NCI-H1436 (cell line): ENCODE data around the gene RAI14.
"Not testable (repeated sequence)": the region's sequence is repeated elsewhere in the genome, so short reads cannot be mapped to it uniquely, and the experiment has no call there.

Source experiments
- DNase-seq: peaks from one replicate; lab custom pipeline; 2025; lab: John Stamatoyannopoulos, UW

Gene RAI14

GRCh38 chr5:34820593-34820992 lies 164.5 kb downstream of the RAI14 start:
- DNase-seq, result no peak

GRCh38 chr5:34822956-34823715 lies 167.0 kb downstream of the RAI14 start:
- no peak for DNase-seq

GRCh38 chr5:34826347-34826746 lies 170.2 kb downstream of the RAI14 start:
- DNase-seq, result no peak

- no peak for DNase-seq
Measured at GRCh38 chr5:34827588-34828506, 171.7 kb downstream of the RAI14 start.

- DNase-seq, result not testable (repeated sequence)
Measured at GRCh38 chr5:34830827-34831226, 174.7 kb downstream of the RAI14 start.

- no peak for DNase-seq
Measured at GRCh38 chr5:34831303-34831702, 175.2 kb downstream of the RAI14 start.

- DNase-seq, result no peak
Measured at GRCh38 chr5:34832568-34832967, 176.4 kb downstream of the RAI14 start.

GRCh38 chr5:34833090-34833489 lies 177.0 kb downstream of the RAI14 start:
- no peak for DNase-seq

GRCh38 chr5:34833976-34834793 lies 178.1 kb downstream of the RAI14 start:
- DNase-seq, result no peak

- DNase-seq, result no peak
Measured at GRCh38 chr5:34834794-34835089, 178.6 kb downstream of the RAI14 start.

- DNase-seq, result no peak
Measured at GRCh38 chr5:34835664-34836063, 179.5 kb downstream of the RAI14 start.

GRCh38 chr5:34838785-34839714 lies 182.9 kb downstream of the RAI14 start, which contains the start of gene TTC23L:
TTC23L (plus strand) TSS chr5:34839164; CDS start chr5:34840672, 1,508 bp downstream.
- DNase-seq, result peak; percentile 95

GRCh38 chr5:34841816-34842215 lies 185.7 kb downstream of the RAI14 start:
- no peak for DNase-seq

- DNase-seq, result no peak
Measured at GRCh38 chr5:34842554-34842953, 186.4 kb downstream of the RAI14 start.

GRCh38 chr5:34843497-34843896 lies 187.4 kb downstream of the RAI14 start:
- DNase-seq, result no peak

GRCh38 chr5:34844106-34844505 lies 188.0 kb downstream of the RAI14 start:
- no peak for DNase-seq

- no peak for DNase-seq
Measured at GRCh38 chr5:34844999-34845398, 188.9 kb downstream of the RAI14 start.

GRCh38 chr5:34847056-34847455 lies 190.9 kb downstream of the RAI14 start:
- DNase-seq, result no peak

GRCh38 chr5:34847552-34847951 lies 191.4 kb downstream of the RAI14 start:
- no peak for DNase-seq

- DNase-seq, result no peak
Measured at GRCh38 chr5:34848230-34848629, 192.1 kb downstream of the RAI14 start.

- no peak for DNase-seq
Measured at GRCh38 chr5:34849253-34849652, 193.1 kb downstream of the RAI14 start.
